ES-I3 (cell line): ENCODE measurements around the gene CDH13.

Experiments
- H3K36me3 ChIP-seq: 2 replicates; pipeline ENCODE4 v1.6.1; 2013; ENCODE audit warnings: mild to moderate bottlenecking, low read length, control low read depth, moderate library complexity; ENCODE audit not compliant: insufficient read depth
- H3K4me1 ChIP-seq: 2 replicates; pipeline ENCODE4 v1.6.1; 2013; ENCODE audit warnings: mild to moderate bottlenecking, control low read depth, low read length; ENCODE audit not compliant: insufficient read depth
- H3K9ac ChIP-seq: 2 replicates; pipeline ENCODE4 v1.6.1; 2013; ENCODE audit warnings: low read depth, mild to moderate bottlenecking, low read length, moderate library complexity
- H3K9me3 ChIP-seq: 2 replicates; pipeline ENCODE4 v1.6.1; 2013; ENCODE audit warnings: mild to moderate bottlenecking, low read length, moderate library complexity; ENCODE audit not compliant: control insufficient read depth, insufficient read depth

CDH13 gene

GRCh38 chr16:83619381-83620150, 992.8 kb downstream of the CDH13 start:
- H3K36me3 ChIP-seq: no peaks in the 10 kb centered on the region
- peaks cover 7% of the 10 kb centered on the region; the same call in 1 of the 2 replicates for H3K4me1 ChIP-seq
- H3K9ac ChIP-seq: no peak overlapping the region
- no peaks in the 10 kb centered on the region for H3K9me3 ChIP-seq

DNA sequence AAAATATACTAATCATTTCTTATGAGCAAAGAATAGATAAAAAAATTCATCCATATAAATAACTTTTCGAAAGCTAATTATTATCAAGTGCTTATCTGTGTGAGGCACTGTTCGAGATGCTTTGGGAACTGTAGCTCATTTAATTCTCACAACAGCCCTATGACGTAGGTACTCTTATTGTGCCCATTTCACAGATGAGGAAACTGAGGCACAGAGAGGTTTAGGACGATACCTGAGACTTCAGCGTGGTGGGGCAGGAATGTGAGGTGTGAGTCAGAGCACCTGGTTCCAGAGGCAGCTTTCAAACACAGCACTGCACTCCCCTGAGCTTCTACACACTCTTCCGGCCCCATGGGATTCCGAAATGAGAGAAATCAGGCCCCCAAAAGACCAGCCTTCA, 995.2 kb downstream of the CDH13 start:
- Histone ChIP-seq H3K4me1 (peaks cover 15% of the 10 kb centered on the region; the same call in 1 of the 2 replicates), H3K36me3 (no peaks in the 10 kb centered on the region), H3K9ac (no peak overlapping the region), H3K9me3 (no peaks in the 10 kb centered on the region)

DNA sequence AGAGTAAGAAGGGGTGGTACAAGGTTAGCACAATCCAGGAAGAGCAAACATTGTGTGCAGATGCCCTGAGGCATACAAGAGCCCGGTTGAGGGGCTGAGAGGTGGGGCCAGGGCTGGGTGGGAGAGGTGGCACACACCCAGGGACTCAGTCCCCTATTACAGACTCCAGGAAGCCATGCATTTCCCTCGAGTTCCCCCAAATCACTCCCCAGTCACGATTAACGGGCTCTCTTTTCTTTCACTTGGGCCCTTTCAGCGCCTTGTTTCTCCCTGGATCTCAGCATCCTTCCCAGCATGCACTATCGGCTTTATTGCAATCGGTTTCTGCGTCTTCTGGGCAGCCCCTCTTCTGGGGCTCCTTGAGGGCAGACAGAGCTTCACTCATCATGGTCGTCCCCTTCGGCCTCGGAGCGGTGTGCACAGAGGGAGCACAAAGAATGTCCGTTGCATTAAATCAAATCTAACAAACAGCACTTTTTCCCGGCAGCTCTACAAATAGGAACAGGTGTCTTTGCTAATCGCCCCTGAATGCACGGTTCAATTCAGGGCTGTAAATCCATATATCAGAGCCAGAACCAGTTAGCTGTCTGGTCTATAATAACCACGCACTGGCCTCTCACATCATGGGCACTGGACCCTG, 996.4 kb downstream of the CDH13 start:
- H3K36me3 ChIP-seq: no peaks in the 10 kb centered on the region
- no peak overlapping the region for H3K9ac ChIP-seq
- peaks cover 15% of the 10 kb centered on the region; the same call in 1 of the 2 replicates for H3K4me1 ChIP-seq
- no peaks in the 10 kb centered on the region for H3K9me3 ChIP-seq

GRCh38 chr16:83623892-83624291, 997.1 kb downstream of the CDH13 start:
- Histone ChIP-seq H3K9ac (no peak overlapping the region), H3K9me3 (no peaks in the 10 kb centered on the region), H3K36me3 (no peaks in the 10 kb centered on the region), H3K4me1 (peaks cover 15% of the 10 kb centered on the region; the same call in 1 of the 2 replicates)

- peaks cover 11% of the 10 kb centered on the region; the same call in 1 of the 2 replicates for H3K4me1 ChIP-seq
- H3K9ac ChIP-seq: no peak overlapping the region
- no peaks in the 10 kb centered on the region for H3K36me3 ChIP-seq
- H3K9me3 ChIP-seq: no peaks in the 10 kb centered on the region
Measured at GRCh38 chr16:83624429-83625120, 997.8 kb downstream of the CDH13 start.

DNA sequence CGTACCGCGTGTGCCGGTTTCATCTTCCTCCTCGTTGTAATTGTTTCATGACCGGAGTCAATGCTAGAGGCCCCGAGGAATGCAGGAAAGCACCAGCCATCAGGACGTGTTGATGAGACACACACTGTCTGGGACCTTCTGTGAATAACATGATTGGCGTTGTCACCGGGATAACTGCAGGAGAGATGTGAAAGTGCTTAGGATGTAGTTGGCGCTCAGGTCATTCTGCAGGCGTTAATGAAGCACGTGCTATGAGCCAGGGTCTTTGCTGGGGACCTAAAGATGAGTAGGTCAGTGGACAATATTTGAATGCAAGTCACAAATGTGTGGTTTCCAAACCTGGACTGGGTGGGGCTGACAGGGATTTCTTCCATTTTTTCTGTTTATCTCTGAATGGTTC, 999.4 kb downstream of the CDH13 start:
- peaks cover 11% of the 10 kb centered on the region for H3K4me1 ChIP-seq
- H3K9ac ChIP-seq: no peak overlapping the region
- H3K36me3 ChIP-seq: no peaks in the 10 kb centered on the region
- no peaks in the 10 kb centered on the region for H3K9me3 ChIP-seq

DNA sequence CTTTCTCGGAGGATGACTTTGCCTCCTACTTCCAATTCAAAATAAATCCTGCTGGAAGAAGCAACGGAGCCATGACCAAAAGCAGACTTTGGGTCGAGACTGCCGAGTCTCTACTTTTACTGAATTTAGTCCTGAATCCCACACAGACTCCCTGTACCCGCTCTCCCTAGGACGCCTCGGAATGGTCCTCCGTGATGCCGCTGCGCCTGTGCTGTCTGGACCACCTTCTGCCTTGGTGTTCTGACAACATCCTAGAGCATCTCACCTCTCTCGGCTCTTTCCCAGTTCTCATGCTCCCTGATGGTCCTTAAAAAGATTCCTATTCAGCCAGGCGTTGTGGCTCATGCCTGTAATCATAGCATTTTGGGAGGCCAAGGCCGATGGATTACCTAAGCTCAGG, 999.9 kb downstream of the CDH13 start:
- Histone ChIP-seq H3K9me3 (no peaks in the 10 kb centered on the region), H3K9ac (no peak overlapping the region), H3K36me3 (no peaks in the 10 kb centered on the region), H3K4me1 (peaks cover 11% of the 10 kb centered on the region)

DNA sequence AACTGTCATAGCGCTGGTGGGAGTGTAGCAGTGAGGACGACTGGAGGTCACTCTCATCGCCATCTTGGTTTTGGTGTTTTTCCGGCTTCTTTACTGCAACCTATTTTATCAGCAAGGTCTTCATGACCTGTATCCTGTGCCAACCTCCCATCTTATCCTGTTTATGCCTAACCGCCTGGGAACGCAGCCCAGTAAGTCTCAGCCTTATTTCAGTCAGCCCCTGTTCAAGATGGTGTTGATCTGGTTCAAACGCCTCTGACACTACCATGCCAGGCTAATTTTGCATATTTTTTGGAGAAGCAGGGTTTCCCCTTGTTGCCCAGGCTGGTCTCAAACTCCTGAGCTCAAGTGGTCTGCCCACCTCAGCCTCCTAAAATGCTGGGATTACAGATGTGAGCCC, 1001.2 kb downstream of the CDH13 start:
- Histone ChIP-seq H3K9me3 (no peaks in the 10 kb centered on the region), H3K36me3 (no peaks in the 10 kb centered on the region), H3K4me1 (peaks cover 11% of the 10 kb centered on the region), H3K9ac (no peak overlapping the region)

- H3K36me3 ChIP-seq: no peaks in the 10 kb centered on the region
- H3K4me1 ChIP-seq: peaks cover 9% of the 10 kb centered on the region
- H3K9ac ChIP-seq: no peak overlapping the region
- H3K9me3 ChIP-seq: no peaks in the 10 kb centered on the region
Measured at GRCh38 chr16:83629426-83629825, 1002.7 kb downstream of the CDH13 start.

DNA sequence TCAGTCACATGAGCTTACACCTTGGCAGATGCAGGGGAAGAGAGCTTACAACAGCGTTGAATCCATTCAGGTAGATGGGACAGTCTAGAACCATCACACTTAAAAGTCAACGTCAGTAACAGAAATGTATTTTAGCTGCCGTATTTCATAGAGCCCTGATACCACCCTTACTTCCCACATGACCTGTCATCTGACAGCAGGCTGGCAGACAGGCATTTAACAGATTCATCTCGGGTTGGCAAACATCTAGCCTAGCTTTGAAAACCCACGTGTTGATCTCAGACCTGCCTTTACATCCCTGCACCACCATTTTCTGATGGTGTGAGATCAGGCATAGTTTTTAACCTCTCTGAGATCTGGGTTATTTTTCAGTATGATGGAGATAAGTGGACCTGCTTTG, 1003.1 kb downstream of the CDH13 start:
- Histone ChIP-seq H3K36me3 (no peaks in the 10 kb centered on the region), H3K9me3 (0 out of 2 replicates have a peak, but pooled peaks cover 2% of the 10 kb centered on the region), H3K4me1 (peaks cover 6% of the 10 kb centered on the region), H3K9ac (no peak overlapping the region)

DNA sequence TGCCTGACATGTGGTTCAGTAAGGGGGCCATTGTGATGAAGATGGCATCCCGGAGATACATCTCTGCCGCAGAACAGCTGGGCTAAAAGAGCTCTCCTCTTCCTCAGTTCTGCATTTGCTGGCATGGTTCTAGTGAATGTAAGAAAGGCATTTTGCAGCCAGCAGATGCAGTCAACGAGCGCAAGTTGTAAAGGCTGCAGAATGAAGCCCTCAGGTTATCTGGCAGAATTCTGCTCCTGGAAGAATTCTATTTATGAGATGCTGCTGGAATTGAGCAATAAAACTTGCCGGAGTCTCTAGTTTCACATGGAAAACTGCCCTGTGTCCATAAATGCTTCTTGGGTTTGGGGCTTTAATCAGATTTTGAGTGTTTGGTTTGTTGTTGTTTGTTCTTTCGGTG, 1004.2 kb downstream of the CDH13 start:
- peaks cover 6% of the 10 kb centered on the region; the same call in 1 of the 2 replicates for H3K9me3 ChIP-seq
- 0 out of 2 replicates have a peak, but pooled peaks cover 1% of the 10 kb centered on the region for H3K36me3 ChIP-seq
- no peaks in the 10 kb centered on the region; the same call in none of the 2 replicates for H3K4me1 ChIP-seq
- no peak overlapping the region for H3K9ac ChIP-seq

GRCh38 chr16:83633286-83633685, 1006.5 kb downstream of the CDH13 start:
- 0 out of 2 replicates have a peak, but pooled peaks cover 2% of the 10 kb centered on the region for H3K36me3 ChIP-seq

GRCh38 chr16:83648347-83648746, 1021.6 kb downstream of the CDH13 start:
- no peaks in the 10 kb centered on the region for H3K36me3 ChIP-seq
- H3K4me1 ChIP-seq: peaks cover 26% of the 10 kb centered on the region
- H3K9me3 ChIP-seq: no peaks in the 10 kb centered on the region
- H3K9ac ChIP-seq: no peak overlapping the region

More at GRCh38 chr16:83633286-83633685, 1006.5 kb downstream of the CDH13 start:
- no peaks in the 10 kb centered on the region; the same call in none of the 2 replicates for H3K4me1 ChIP-seq
- no peak overlapping the region for H3K9ac ChIP-seq
- peaks cover 7% of the 10 kb centered on the region; the same call in 1 of the 2 replicates for H3K9me3 ChIP-seq

DNA sequence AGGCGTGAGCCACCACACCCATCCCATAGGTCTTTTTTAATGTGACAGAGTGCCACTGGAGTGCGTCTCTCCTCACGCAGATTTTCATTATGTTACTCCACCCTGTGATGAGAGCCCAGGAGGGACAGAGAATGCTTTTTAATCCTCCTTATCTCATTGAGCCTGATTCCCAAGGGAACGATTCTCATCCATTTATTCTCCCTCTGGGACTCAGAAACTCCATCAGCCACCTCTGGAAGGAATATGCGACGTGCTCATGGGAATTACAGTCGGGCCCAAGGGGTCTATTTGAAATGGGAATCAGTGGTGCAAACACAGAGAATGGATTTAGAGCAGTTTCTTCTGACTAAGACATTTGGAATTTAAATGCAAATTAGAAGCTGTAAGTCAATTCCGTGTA, 1025.1 kb downstream of the CDH13 start:
- no peak overlapping the region for H3K9ac ChIP-seq
- H3K4me1 ChIP-seq: peaks cover 26% of the 10 kb centered on the region
- no peaks in the 10 kb centered on the region for H3K36me3 ChIP-seq
- no peaks in the 10 kb centered on the region for H3K9me3 ChIP-seq
